Colon (tissue), 2 donors: ENCODE results near the gene ZNF385C.
"Not testable (repeated sequence)": the region's sequence is repeated elsewhere in the genome, so short reads cannot be mapped to it uniquely, and the experiment has no call there.

ENCODE experiments used
- FAIRE-seq: peaks from 2 replicates; lab custom pipeline; 2012; peaks lifted over from hg19 to GRCh38; lab: Jason Lieb, UNC
- donor health status: control.
- donor health status: control.

Gene ZNF385C

GRCh38 chr17:42050393-42051012 is 47.8 kb downstream of the ZNF385C start, which contains the start of gene C17orf113:
C17orf113 (minus strand) TSS chr17:42050601; CDS start chr17:42043376, 7,225 bp downstream.
- FAIRE-seq: no peak

- FAIRE-seq: no peak
These were observed 48.4 kb downstream of the ZNF385C start for GRCh38 chr17:42049834-42050392.

- FAIRE-seq: no peak
These were observed 50.9 kb downstream of the ZNF385C start for GRCh38 chr17:42047343-42047742.

GRCh38 chr17:42045719-42046118 is 52.6 kb downstream of the ZNF385C start:
- no peak for FAIRE-seq

- no peak for FAIRE-seq
These were observed 55.5 kb downstream of the ZNF385C start for GRCh38 chr17:42042598-42043319.

- no peak for FAIRE-seq
These were observed 56.7 kb downstream of the ZNF385C start for GRCh38 chr17:42041619-42042018.

- no peak for FAIRE-seq
These were observed 57.5 kb downstream of the ZNF385C start for GRCh38 chr17:42040818-42041217.

- FAIRE-seq: no peak
These were observed 58.2 kb downstream of the ZNF385C start for GRCh38 chr17:42039794-42040763.

GRCh38 chr17:42038221-42038973 is 59.9 kb downstream of the ZNF385C start:
- FAIRE-seq: no peak

GRCh38 chr17:42034059-42034458 is 64.2 kb downstream of the ZNF385C start:
- FAIRE-seq: no peak

- no peak for FAIRE-seq
These were observed 66.7 kb downstream of the ZNF385C start for GRCh38 chr17:42031584-42031983.

GRCh38 chr17:42028791-42029127 is 69.5 kb downstream of the ZNF385C start:
- no peak for FAIRE-seq

- FAIRE-seq: no peak
These were observed 70.1 kb downstream of the ZNF385C start for GRCh38 chr17:42027961-42028790.

GRCh38 chr17:42027590-42027889 is 70.7 kb downstream of the ZNF385C start:
- FAIRE-seq: no peak

GRCh38 chr17:42026857-42027589 is 71.2 kb downstream of the ZNF385C start:
- FAIRE-seq: no peak

GRCh38 chr17:42025936-42026335 is 72.3 kb downstream of the ZNF385C start:
- FAIRE-seq: no peak

- FAIRE-seq: no peak
These were observed 73.1 kb downstream of the ZNF385C start for GRCh38 chr17:42025191-42025579.

GRCh38 chr17:42023524-42024349 is 74.5 kb downstream of the ZNF385C start:
- no peak for FAIRE-seq

- not testable (repeated sequence) for FAIRE-seq
These were observed 77.4 kb downstream of the ZNF385C start for GRCh38 chr17:42020845-42021244.
